Natural killer cell (primary cell): ENCODE data around the gene NFXL1. TPM values are rescaled to one million over a fixed set of nuclear protein-coding genes. Genes with fewer than 3 reads are reported as not detected.

Experiments used
- ATAC-seq, 3 donors: fragments of 150-1000 bp in 2 of 3; fragments of 200-7000 bp in 1 of 3; cut with Tn5 transposase; 1 replicate in 1 of 3; 2 replicates in 2 of 3; pipeline ENCODE4 v1.10.0; 2021; ENCODE audit warnings: mild to moderate bottlenecking in 2 of 3, moderate library complexity in 2 of 3
- DNase-seq, 2 donors: peaks; one replicate each; pipeline versions ENCODE4 v3.0.0 to v3.0.0-alpha.2; 2013 to 2021; ENCODE audit warnings: mixed read lengths in 1 of 2
- H3K27ac ChIP-seq: one replicate; pipeline ENCODE4 v1.5.1; 2013; ENCODE audit warnings: mild to moderate bottlenecking, low read length
- H3K27me3 ChIP-seq: one replicate; pipeline ENCODE4 v1.6.1; 2013; ENCODE audit warnings: low read length; ENCODE audit not compliant: control insufficient read depth, insufficient read depth
- H3K36me3 ChIP-seq: one replicate; pipeline ENCODE4 v1.6.1; 2013; ENCODE audit warnings: low read length; ENCODE audit not compliant: control insufficient read depth, insufficient read depth
- H3K4me1 ChIP-seq: one replicate; pipeline ENCODE4 v1.6.1; 2013; ENCODE audit warnings: low read length; ENCODE audit not compliant: control insufficient read depth, insufficient read depth
- H3K4me3 ChIP-seq: one replicate; pipeline ENCODE4 v1.5.1; 2013; ENCODE audit warnings: low read length
- H3K9me3 ChIP-seq: one replicate; pipeline ENCODE4 v1.6.1; 2013; ENCODE audit warnings: low read length; ENCODE audit not compliant: control insufficient read depth, insufficient read depth
- H3K27ac Mint-ChIP-seq, 2 donors: one replicate each; pipeline ENCODE4 v1.8.0; 2022; ENCODE audit warnings: mild to moderate bottlenecking in 2 of 2, mixed read lengths in 2 of 2, moderate library complexity in 1 of 2
- H3K27me3 Mint-ChIP-seq, 2 donors: one replicate each; pipeline ENCODE4 v1.8.0; 2022; ENCODE audit warnings: low read depth in 2 of 2, mixed read lengths in 2 of 2
- H3K36me3 Mint-ChIP-seq: one replicate; pipeline ENCODE4 v1.8.0; 2022; ENCODE audit warnings: mixed read lengths
- H3K4me1 Mint-ChIP-seq, 2 donors: one replicate each; pipeline ENCODE4 v1.8.0; 2022; ENCODE audit warnings: mixed read lengths in 2 of 2
- H3K4me3 Mint-ChIP-seq: one replicate; pipeline ENCODE4 v1.8.0; 2022; ENCODE audit warnings: mild to moderate bottlenecking, moderate library complexity, mixed read lengths
- H3K9me3 Mint-ChIP-seq, 2 donors: one replicate each; pipeline ENCODE4 v1.8.0; 2022; ENCODE audit warnings: mixed read lengths in 2 of 2
- WGBS: methylation state at CpG from one replicate; pipeline ENCODE4 v1.1.7; 2013; ENCODE audit warnings: missing lambda C conversion rate; ENCODE audit not compliant: insufficient coverage; 5-methylcytosine and 5-hydroxymethylcytosine counted together
- intact Hi-C: fragments of 100-400 bp; cut with micrococcal nuclease; formaldehyde crosslinking; loops from one replicate; pipeline ENCODE4 v1.14.2; 2022
- total RNA-seq, 4 donors: library from RNA; stranded (reverse); fragments of 120-200 nt in 1 of 4; gene quantifications; one replicate each; pipeline versions ENCODE4 v1.2.3 to v1.2.4, GENCODE V29; 2013 to 2022
- TF ChIP-seq, protein P1 (sequence below): fragments of 200-600 bp; IDR thresholded peaks from one replicate; pipeline ENCODE4 v1.8.0; 2022; ENCODE audit warnings: antibody characterized with exemption

The NFXL1 gene
- total RNA-seq, 3 donors from 2014 or later (not counting 1 experiment from before 2014, with no cell fraction given), result 6.5 to 11.4 (median 9.9) TPM

DNA sequence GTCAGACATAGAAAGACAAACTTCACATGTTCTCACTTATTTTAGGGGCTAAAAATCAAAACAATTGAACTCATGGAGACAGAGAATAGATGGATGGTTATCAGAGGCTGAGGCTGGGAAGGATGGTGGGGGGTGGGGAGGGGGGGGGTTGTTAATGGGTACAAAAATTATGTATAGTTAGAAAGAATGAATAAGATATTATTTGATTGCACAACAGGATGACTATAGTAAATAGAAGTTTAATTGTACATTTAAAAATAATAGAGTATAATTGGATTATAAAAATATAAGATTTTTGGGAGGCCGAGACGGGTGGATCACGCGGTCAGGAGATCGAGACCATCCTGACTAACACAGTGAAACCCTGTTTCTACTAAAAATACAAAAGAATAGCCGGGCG is 109.8 kb downstream of the NFXL1 start:
- ATAC-seq (no peak), DNase-seq (no peak)
- H3K27ac Mint-ChIP-seq, result no peak overlapping the region
- H3K27me3 Mint-ChIP-seq, result peaks cover 4 to 7% of the 10 kb centered on the region in 2 donors
- TF ChIP-seq, protein P1, sequence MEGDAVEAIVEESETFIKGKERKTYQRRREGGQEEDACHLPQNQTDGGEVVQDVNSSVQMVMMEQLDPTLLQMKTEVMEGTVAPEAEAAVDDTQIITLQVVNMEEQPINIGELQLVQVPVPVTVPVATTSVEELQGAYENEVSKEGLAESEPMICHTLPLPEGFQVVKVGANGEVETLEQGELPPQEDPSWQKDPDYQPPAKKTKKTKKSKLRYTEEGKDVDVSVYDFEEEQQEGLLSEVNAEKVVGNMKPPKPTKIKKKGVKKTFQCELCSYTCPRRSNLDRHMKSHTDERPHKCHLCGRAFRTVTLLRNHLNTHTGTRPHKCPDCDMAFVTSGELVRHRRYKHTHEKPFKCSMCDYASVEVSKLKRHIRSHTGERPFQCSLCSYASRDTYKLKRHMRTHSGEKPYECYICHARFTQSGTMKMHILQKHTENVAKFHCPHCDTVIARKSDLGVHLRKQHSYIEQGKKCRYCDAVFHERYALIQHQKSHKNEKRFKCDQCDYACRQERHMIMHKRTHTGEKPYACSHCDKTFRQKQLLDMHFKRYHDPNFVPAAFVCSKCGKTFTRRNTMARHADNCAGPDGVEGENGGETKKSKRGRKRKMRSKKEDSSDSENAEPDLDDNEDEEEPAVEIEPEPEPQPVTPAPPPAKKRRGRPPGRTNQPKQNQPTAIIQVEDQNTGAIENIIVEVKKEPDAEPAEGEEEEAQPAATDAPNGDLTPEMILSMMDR, result no peak
- H3K4me3 Mint-ChIP-seq, result no peak overlapping the region
- H3K27ac ChIP-seq, result no peak overlapping the region
- H3K36me3 ChIP-seq, result no peaks in the 10 kb centered on the region
- H3K4me1 Mint-ChIP-seq, result no peaks in the 10 kb centered on the region
- intact Hi-C loops, result no loop called here
- H3K36me3 Mint-ChIP-seq, result no peaks in the 10 kb centered on the region
- no peak overlapping the region for H3K4me3 ChIP-seq
- peaks cover 0 to 3% of the 10 kb centered on the region in 2 donors for H3K9me3 Mint-ChIP-seq
- 100% methylated on average over 2 of the region's 7 CpGs for WGBS
- peaks cover 2% of the 10 kb centered on the region for H3K27me3 ChIP-seq
- H3K4me1 ChIP-seq, result no peaks in the 10 kb centered on the region
- H3K9me3 ChIP-seq, result no peaks in the 10 kb centered on the region

DNA sequence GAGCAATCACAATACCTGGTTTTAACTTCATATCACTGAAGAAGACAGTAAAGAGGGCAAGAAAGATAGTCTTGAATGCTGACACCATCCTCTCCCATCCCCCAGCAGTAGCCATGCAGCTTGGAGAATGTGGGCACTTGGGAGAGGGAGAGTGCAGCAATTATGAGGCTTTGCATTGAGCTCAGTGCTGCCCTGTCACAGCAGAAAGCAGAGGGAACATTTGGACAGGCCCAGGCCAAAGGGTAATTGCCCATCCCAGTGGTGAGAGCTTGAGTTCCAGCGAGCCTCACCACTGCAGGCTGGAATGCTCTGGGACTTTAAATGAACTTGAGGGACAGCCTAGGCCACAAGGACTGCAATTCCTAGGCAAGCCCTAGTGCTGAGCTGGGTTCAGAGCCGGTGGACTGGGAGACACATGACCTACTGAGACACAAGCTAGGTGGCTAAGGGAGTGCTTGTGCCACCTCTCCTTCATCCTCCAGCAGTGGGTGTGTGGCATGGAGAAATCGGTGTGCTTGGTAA is 112.8 kb downstream of the NFXL1 start:
- intact Hi-C loops, result no loop called here
- Histone ChIP-seq H3K27ac (no peak overlapping the region), H3K4me3 (no peak overlapping the region), H3K9me3 (no peaks in the 10 kb centered on the region), H3K36me3 (no peaks in the 10 kb centered on the region), H3K4me1 (no peaks in the 10 kb centered on the region), H3K27me3 (no peaks in the 10 kb centered on the region)
- TF ChIP-seq, protein P1, result no peak
- Mint-ChIP-seq H3K27me3 (peaks cover 2 to 7% of the 10 kb centered on the region in 2 donors), H3K9me3 (peaks cover 0 to 3% of the 10 kb centered on the region in 2 donors), H3K4me1 (no peaks in the 10 kb centered on the region), H3K27ac (no peak overlapping the region), H3K4me3 (no peak overlapping the region), H3K36me3 (no peaks in the 10 kb centered on the region)
- no peak for DNase-seq
- no peak for ATAC-seq
- WGBS, result 88% methylated on average over 3 of the region's 3 CpGs

DNA sequence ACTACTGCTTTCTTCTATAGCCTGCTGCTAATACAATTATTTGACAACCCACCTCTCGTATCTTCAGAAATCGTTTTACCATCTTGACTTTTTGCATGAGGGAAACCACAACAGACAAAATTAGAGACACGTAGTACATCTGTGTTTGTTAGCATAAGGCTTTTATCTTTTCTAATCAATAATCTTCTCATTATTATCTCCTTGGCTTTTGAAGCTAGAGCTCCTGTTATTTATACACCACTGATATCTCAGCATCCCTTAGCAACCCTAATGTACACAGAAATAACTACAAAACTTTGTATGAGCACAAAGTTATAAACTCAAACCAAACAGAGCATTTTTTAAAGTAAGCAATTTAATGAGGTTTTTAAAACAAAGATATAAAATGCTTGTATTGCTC is 116.2 kb downstream of the NFXL1 start:
- Histone ChIP-seq H3K27me3 (no peaks in the 10 kb centered on the region), H3K27ac (no peak overlapping the region), H3K4me1 (no peaks in the 10 kb centered on the region), H3K9me3 (no peaks in the 10 kb centered on the region), H3K36me3 (no peaks in the 10 kb centered on the region), H3K4me3 (no peak overlapping the region)
- ATAC-seq, result no peak
- TF ChIP-seq, protein P1, result no peak
- intact Hi-C loops, result no loop called here
- no peaks in the 10 kb centered on the region for H3K4me1 Mint-ChIP-seq
- H3K4me3 Mint-ChIP-seq, result no peak overlapping the region
- no peak for DNase-seq
- peaks cover 0 to 2% of the 10 kb centered on the region in 2 donors for H3K9me3 Mint-ChIP-seq
- no peaks in the 10 kb centered on the region for H3K36me3 Mint-ChIP-seq
- WGBS, result 80% methylated on average over 3 of the region's 3 CpGs
- no peak overlapping the region for H3K27ac Mint-ChIP-seq
- H3K27me3 Mint-ChIP-seq, result peaks cover 9 to 15% of the 10 kb centered on the region in 2 donors

Other genes starting within 250 kb of the NFXL1 start
- under 1 TPM in 1 of 3 donors, not detected in 2; 0.78 TPM for gene CORIN, start 76.5 kb downstream of the NFXL1 start, total RNA-seq
- not detected for gene CNGA1, start 102.1 kb upstream of the NFXL1 start, total RNA-seq
- gene NIPAL1, start 102.2 kb upstream of the NFXL1 start, total RNA-seq, result 1 to 10 TPM in 1 of 3 donors, not detected in 2; 1.4 TPM
- gene TXK, start 219.7 kb upstream of the NFXL1 start, total RNA-seq, result 100 to 1,000 TPM; 197 to 338 (median 225) TPM